HG02970 (cell line): ENCODE data around the gene FSTL5.

Source experiments
- ATAC-seq: cut with Tn5 transposase; IDR thresholded peaks from one replicate; pipeline ENCODE4 v1.9.1; 2021; ENCODE audit warnings: mild to moderate bottlenecking, moderate library complexity, moderate number of reproducible peaks; ENCODE audit not compliant: unreplicated experiment, low FRiP score

The FSTL5 gene

GRCh38 chr4:161883157-161883556 is 280.6 kb downstream of the FSTL5 start:
- ATAC-seq: no peak

- ATAC-seq: no peak
Observed at GRCh38 chr4:161881370-161881769, 282.4 kb downstream of the FSTL5 start.

GRCh38 chr4:161869511-161869910 is 294.3 kb downstream of the FSTL5 start:
- no peak for ATAC-seq

GRCh38 chr4:161856711-161857326 is 307.0 kb downstream of the FSTL5 start:
- no peak for ATAC-seq

GRCh38 chr4:161850631-161851030 is 313.2 kb downstream of the FSTL5 start:
- ATAC-seq: no peak

GRCh38 chr4:161841759-161842158 is 322.0 kb downstream of the FSTL5 start:
- no peak for ATAC-seq

GRCh38 chr4:161829591-161829990 is 334.2 kb downstream of the FSTL5 start:
- no peak for ATAC-seq

- no peak for ATAC-seq
Observed at GRCh38 chr4:161828061-161828460, 335.7 kb downstream of the FSTL5 start.

GRCh38 chr4:161827013-161827412 is 336.8 kb downstream of the FSTL5 start:
- ATAC-seq: no peak

GRCh38 chr4:161823450-161823849 is 340.4 kb downstream of the FSTL5 start:
- no peak for ATAC-seq

GRCh38 chr4:161822174-161822573 is 341.6 kb downstream of the FSTL5 start:
- ATAC-seq: no peak

GRCh38 chr4:161817914-161818313 is 345.9 kb downstream of the FSTL5 start:
- no peak for ATAC-seq

GRCh38 chr4:161816958-161817357 is 346.8 kb downstream of the FSTL5 start:
- no peak for ATAC-seq

- ATAC-seq: no peak
Observed at GRCh38 chr4:161815841-161816240, 348.0 kb downstream of the FSTL5 start.

GRCh38 chr4:161813889-161814288 is 349.9 kb downstream of the FSTL5 start:
- no peak for ATAC-seq

GRCh38 chr4:161813389-161813788 is 350.4 kb downstream of the FSTL5 start:
- ATAC-seq: no peak

- ATAC-seq: no peak
Observed at GRCh38 chr4:161803171-161803570, 360.6 kb downstream of the FSTL5 start.

GRCh38 chr4:161799710-161800109 is 364.1 kb downstream of the FSTL5 start:
- ATAC-seq: no peak

GRCh38 chr4:161792991-161793390 is 370.8 kb downstream of the FSTL5 start:
- no peak for ATAC-seq

- no peak for ATAC-seq
Observed at GRCh38 chr4:161791796-161792556, 371.8 kb downstream of the FSTL5 start.

- ATAC-seq: no peak
Observed at GRCh38 chr4:161767116-161767515, 396.7 kb downstream of the FSTL5 start.

GRCh38 chr4:161762796-161763195 is 401.0 kb downstream of the FSTL5 start:
- no peak for ATAC-seq
